Tibial nerve (tissue), 4 donors: ENCODE results near the gene JMJD6. TPM values are rescaled to one million over a fixed set of nuclear protein-coding genes. Genes with fewer than 3 reads are reported as not detected.

Source experiments
- DNase-seq, 2 donors: peaks; one replicate each; pipeline ENCODE4 v3.0.0-alpha.2; 2019; ENCODE audit warnings: low spot score in 2 of 2
- H3K27ac ChIP-seq, 4 donors: fragments of 200-600 bp; sonication (generic) in 3 of 4; one replicate each; pipeline ENCODE4 v1.5.1; 2017 to 2019; ENCODE audit warnings: mild to moderate bottlenecking in 1 of 4
- H3K27me3 ChIP-seq, 2 donors: fragments of 200-600 bp; sonication (generic) in 1 of 2; one replicate each; pipeline versions ENCODE4 v1.5.1 to v1.6.0; 2017 to 2019
- H3K36me3 ChIP-seq, 3 donors: fragments of 200-600 bp; sonication (generic); one replicate each; pipeline ENCODE4 v1.5.1; 2018 to 2019
- H3K4me1 ChIP-seq, 4 donors: fragments of 200-600 bp; sonication (generic) in 3 of 4; one replicate each; pipeline ENCODE4 v1.5.1; 2017 to 2019
- H3K4me3 ChIP-seq, 4 donors: fragments of 200-600 bp; sonication (generic) in 3 of 4; one replicate each; pipeline ENCODE4 v1.5.1; 2017 to 2019; ENCODE audit warnings: mild to moderate bottlenecking in 1 of 4, moderate library complexity in 1 of 4
- H3K9me3 ChIP-seq, 4 donors: fragments of 200-600 bp; sonication (generic) in 3 of 4; one replicate each; pipeline ENCODE4 v1.5.1; 2017 to 2019
- EP300 ChIP-seq, 2 donors: sonication (generic); formaldehyde crosslinking; IDR thresholded peaks; one replicate each; pipeline ENCODE4 v1.6.1; 2017; ENCODE audit warnings: antibody characterized with exemption in 2 of 2, mild to moderate bottlenecking in 1 of 2
- POLR2A ChIP-seq, 2 donors: fragments of 450-650 bp; IDR thresholded peaks; one replicate each; pipeline ENCODE4 v1.6.1; 2017; ENCODE audit warnings: antibody characterized with exemption in 2 of 2, mild to moderate bottlenecking in 2 of 2, moderate library complexity in 2 of 2
- WGBS, 2 donors: methylation state at CpG; one replicate each; pipeline ENCODE4 v1.1.5; 2018; 5-methylcytosine and 5-hydroxymethylcytosine counted together
- small RNA-seq: library from RNA; depleted of rRNA; stranded (forward); fragments of <200 nt; gene quantifications from one replicate; pipeline ENCODE3, GENCODE V24; 2016
- total RNA-seq, 4 donors: library from RNA; depleted of rRNA; stranded (reverse); fragments of >200 nt; gene quantifications; one replicate each; pipeline ENCODE4 v1.1.0, GENCODE V29; 2016
- TF ChIP-seq, protein P1 (sequence below), 5 experiments: fragments of 200-600 bp in 3 of 5; fragments of 450-650 bp in 2 of 5; sonication (generic) in 3 of 5; IDR thresholded peaks; one replicate each; pipeline ENCODE4 v1.5.1; 2016 to 2019; ENCODE audit warnings: antibody characterized with exemption in 5 of 5, mild to moderate bottlenecking in 3 of 5, moderate library complexity in 2 of 5

Gene JMJD6
- total RNA-seq, 4 donors from 2014 or later, result 14.0 to 45.0 (median 34.2) TPM

- DNase-seq, result no peak
- H3K27ac ChIP-seq, result peak overlapping the region; percentile 44 to 90 (median 80)
- H3K27me3 ChIP-seq, result no peaks in the 10 kb centered on the region
- 0 to 1% methylated on average over 19 of the region's 19 CpGs for WGBS, 2 donors
- peaks cover 0 to 15% (median 6%) of the 10 kb centered on the region in 4 donors for H3K4me1 ChIP-seq
- H3K36me3 ChIP-seq, result peaks cover 0 to 17% (median 0%) of the 10 kb centered on the region in 3 donors
- peak; percentile 8 to 47 for TF ChIP-seq EP300 (IDR thresholded peaks at IDR 0.05)
- peak; percentile 46 to 53 for TF ChIP-seq POLR2A (IDR thresholded peaks at IDR 0.05)
- TF ChIP-seq, protein P1, sequence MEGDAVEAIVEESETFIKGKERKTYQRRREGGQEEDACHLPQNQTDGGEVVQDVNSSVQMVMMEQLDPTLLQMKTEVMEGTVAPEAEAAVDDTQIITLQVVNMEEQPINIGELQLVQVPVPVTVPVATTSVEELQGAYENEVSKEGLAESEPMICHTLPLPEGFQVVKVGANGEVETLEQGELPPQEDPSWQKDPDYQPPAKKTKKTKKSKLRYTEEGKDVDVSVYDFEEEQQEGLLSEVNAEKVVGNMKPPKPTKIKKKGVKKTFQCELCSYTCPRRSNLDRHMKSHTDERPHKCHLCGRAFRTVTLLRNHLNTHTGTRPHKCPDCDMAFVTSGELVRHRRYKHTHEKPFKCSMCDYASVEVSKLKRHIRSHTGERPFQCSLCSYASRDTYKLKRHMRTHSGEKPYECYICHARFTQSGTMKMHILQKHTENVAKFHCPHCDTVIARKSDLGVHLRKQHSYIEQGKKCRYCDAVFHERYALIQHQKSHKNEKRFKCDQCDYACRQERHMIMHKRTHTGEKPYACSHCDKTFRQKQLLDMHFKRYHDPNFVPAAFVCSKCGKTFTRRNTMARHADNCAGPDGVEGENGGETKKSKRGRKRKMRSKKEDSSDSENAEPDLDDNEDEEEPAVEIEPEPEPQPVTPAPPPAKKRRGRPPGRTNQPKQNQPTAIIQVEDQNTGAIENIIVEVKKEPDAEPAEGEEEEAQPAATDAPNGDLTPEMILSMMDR (IDR thresholded peaks at IDR 0.05), result peak in 1 of 5 experiments; percentile 42
- peak overlapping the region; percentile 36 to 64 (median 50) for H3K4me3 ChIP-seq
- H3K9me3 ChIP-seq, result no peaks in the 10 kb centered on the region
These were observed 54.5 kb downstream of the JMJD6 start for GRCh38 chr17:76671912-76672262.

DNA sequence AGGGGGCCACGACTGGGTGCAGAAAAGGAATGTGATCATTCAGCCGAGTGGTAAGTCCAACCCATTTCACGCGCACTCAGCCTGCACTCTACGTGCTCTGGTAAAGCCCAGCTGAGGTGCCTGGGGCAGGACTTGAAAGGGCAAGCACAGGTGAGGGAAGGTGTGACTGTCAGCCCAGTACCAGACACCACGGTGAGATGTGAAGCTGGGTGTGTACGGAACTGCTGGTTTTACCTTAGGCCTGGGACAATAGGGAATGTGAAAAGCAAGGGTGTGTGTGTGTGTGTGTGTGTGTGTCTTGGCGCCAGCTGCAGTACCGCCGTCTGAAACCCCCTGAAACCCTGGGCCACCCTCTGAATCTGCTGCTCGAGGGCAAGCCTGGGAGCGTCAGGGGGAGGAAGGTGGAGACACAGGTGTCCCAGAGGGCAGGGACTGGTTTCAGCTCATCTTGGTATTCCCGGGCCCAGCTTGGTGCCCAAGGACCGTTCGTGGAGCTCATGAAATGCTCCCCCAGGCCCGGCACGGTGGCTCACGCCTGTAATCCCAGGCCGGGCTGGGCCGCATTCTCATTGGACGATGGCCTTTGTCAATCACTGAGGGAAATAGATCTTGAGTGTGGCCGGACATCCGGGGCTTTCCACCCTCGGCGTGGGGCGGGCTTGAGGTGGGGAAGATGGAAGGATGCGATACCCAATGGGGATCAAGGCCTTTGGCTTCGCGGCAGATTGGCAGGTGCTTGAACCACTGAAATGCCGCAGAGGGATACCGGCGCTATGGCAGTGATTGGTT lies 55.1 kb downstream of the JMJD6 start:
- Histone ChIP-seq H3K27ac (peak overlapping the region; percentile 63 to 90 (median 82)), H3K9me3 (no peaks in the 10 kb centered on the region), H3K4me3 (peak overlapping the region; percentile 36 to 64 (median 50)), H3K36me3 (peaks cover 0 to 12% (median 0%) of the 10 kb centered on the region in 3 donors), H3K27me3 (no peaks in the 10 kb centered on the region), H3K4me1 (peaks cover 0 to 15% (median 6%) of the 10 kb centered on the region in 4 donors)
- TF ChIP-seq EP300 (IDR thresholded peaks at IDR 0.05) (peak; percentile 78), POLR2A (IDR thresholded peaks at IDR 0.05) (no peak)
- TF ChIP-seq, protein P1 (IDR thresholded peaks at IDR 0.05), result peak in 1 of 5 experiments; percentile 63
- WGBS, 2 donors, result 11 to 17% methylated on average over 29 to 31 of the region's 32 CpGs
- peak; percentile 99 to 100 for DNase-seq

- DNase-seq, result no peak
- peak overlapping the region in 3 of 4 donors; percentile 80 to 90 (median 83) for H3K27ac ChIP-seq
- TF ChIP-seq POLR2A (IDR thresholded peaks at IDR 0.05), result no peak
- TF ChIP-seq EP300 (IDR thresholded peaks at IDR 0.05), result no peak
- TF ChIP-seq, protein P1 (IDR thresholded peaks at IDR 0.05), result no peak
- H3K4me3 ChIP-seq, result no peak overlapping the region
- no peaks in the 10 kb centered on the region for H3K27me3 ChIP-seq
- no peaks in the 10 kb centered on the region for H3K9me3 ChIP-seq
- WGBS, 2 donors, result 52 to 61% methylated on average over 9 of the region's 9 CpGs
- H3K36me3 ChIP-seq, result peaks cover 0 to 8% (median 0%) of the 10 kb centered on the region in 3 donors
- H3K4me1 ChIP-seq, result peaks cover 0 to 15% (median 6%) of the 10 kb centered on the region in 4 donors
These were observed 55.7 kb downstream of the JMJD6 start for GRCh38 chr17:76670718-76671122.

DNA sequence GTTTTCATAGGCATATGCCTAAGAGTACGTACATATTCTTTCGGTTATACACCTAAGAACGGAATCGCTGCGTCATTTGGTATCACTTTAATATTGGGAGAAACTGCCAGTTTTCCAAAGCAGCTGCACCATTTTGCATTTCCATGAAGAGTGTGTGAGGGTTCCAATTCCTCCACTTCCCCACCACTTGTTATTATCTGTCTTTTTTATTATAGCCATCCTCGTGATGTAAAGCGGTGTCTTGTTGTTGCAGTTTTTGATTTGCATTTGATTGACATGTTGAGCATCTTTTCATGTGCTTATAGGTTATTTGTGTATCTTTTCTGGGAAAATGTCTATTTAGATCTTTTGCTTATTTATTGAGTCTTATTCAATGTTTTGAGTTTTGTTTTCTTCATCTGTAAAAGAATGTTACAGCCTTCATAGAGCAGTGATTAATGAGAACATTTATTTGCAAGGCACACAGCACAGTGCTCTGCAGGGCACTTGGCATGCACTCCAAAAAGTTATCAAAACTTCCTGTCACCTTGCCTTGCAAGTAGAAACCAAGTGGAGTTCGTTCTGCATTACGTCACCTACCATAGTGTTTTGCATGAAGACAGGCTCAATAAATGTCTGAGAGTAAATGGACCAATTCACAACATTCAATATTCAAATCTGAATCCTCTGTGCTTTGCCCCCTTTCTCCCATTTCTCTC lies 56.2 kb downstream of the JMJD6 start:
- no peak for DNase-seq
- 90 to 93% methylated on average over 9 of the region's 9 CpGs for WGBS, 2 donors
- Histone ChIP-seq H3K4me1 (peaks cover 0 to 15% (median 6%) of the 10 kb centered on the region in 4 donors), H3K27ac (peak overlapping the region in 1 of 4 donors; percentile 80), H3K36me3 (peaks cover 0 to 4% (median 0%) of the 10 kb centered on the region in 3 donors), H3K4me3 (no peak overlapping the region), H3K27me3 (no peaks in the 10 kb centered on the region), H3K9me3 (no peaks in the 10 kb centered on the region)
- TF ChIP-seq, protein P1 (IDR thresholded peaks at IDR 0.05), result no peak
- TF ChIP-seq POLR2A (IDR thresholded peaks at IDR 0.05), result no peak
- no peak for TF ChIP-seq EP300 (IDR thresholded peaks at IDR 0.05)

Small RNA genes lying within 50 kb of the gene (small RNA-seq; reads per million reads assigned to genes)
- gene AC005837.3, result not detected
- gene RF02271, result not detected
- gene RNU6-97P, result not detected
- gene RNY4P36, result not detected

Other genes with a start within 250 kb of the JMJD6 start
- gene RHBDF2, start 225.2 kb downstream of the JMJD6 start, total RNA-seq, result 10 to 100 TPM; 33.1 to 99.0 (median 73.5) TPM
- 10 to 100 TPM; 40.2 to 59.2 (median 48.8) TPM for gene CYGB, start 188.9 kb downstream of the JMJD6 start, total RNA-seq
- 10 to 100 TPM in 3 of 4 donors, 1 to 10 TPM in 1; 6.6 to 23.5 (median 14.1) TPM for gene PRCD, start 186.6 kb downstream of the JMJD6 start, total RNA-seq
- gene ST6GALNAC2, start 140.7 kb downstream of the JMJD6 start, total RNA-seq, result 100 to 1,000 TPM in 1 of 4 donors, 10 to 100 TPM in 3; 58.5 to 128 (median 69.1) TPM
- gene ST6GALNAC1, start 82.8 kb downstream of the JMJD6 start, total RNA-seq, result 10 to 100 TPM in 2 of 4 donors, 1 to 10 TPM in 2; 2.4 to 13.8 (median 7.4) TPM
- gene MXRA7, start 15.6 kb downstream of the JMJD6 start, total RNA-seq, result 100 to 1,000 TPM; 124 to 230 (median 197) TPM
- gene METTL23, start 233 bp upstream of the JMJD6 start, total RNA-seq, result 10 to 100 TPM; 27.8 to 50.2 (median 30.8) TPM
- gene SRSF2, start 10.7 kb upstream of the JMJD6 start, total RNA-seq, result 100 to 1,000 TPM; 196 to 452 (median 271) TPM
- gene MFSD11, start 11.5 kb upstream of the JMJD6 start, total RNA-seq, result 10 to 100 TPM; 25.8 to 61.0 (median 37.1) TPM
- 1 to 10 TPM in 2 of 4 donors, under 1 TPM in 2; 0.78 to 1.5 (median 0.96) TPM for gene MGAT5B, start 141.8 kb upstream of the JMJD6 start, total RNA-seq